Measurements from ENCODE around the gene DSG1.
"Not testable (repeated sequence)": the region's sequence is repeated elsewhere in the genome, so short reads cannot be mapped to it uniquely, and the experiment has no call there.

Gene DSG1

GRCh38 chr18:31317860-31318259 is at the start of gene DSG1:
Gene DSG1, plus strand, starts transcription at chr18:31318160. Its CDS starts 141 bp downstream, at chr18:31318301.
- DNase-seq: no peak

GRCh38 chr18:31268985-31269406 is 49.0 kb upstream of the DSG1 start:
- DNase-seq: no peak

GRCh38 chr18:31269566-31269965 is 48.4 kb upstream of the DSG1 start:
- no peak for DNase-seq

GRCh38 chr18:31270578-31270977 is 47.4 kb upstream of the DSG1 start:
- no peak for DNase-seq

GRCh38 chr18:31273812-31274527 is 44.0 kb upstream of the DSG1 start:
- no peak for DNase-seq

GRCh38 chr18:31274931-31275330 is 43.0 kb upstream of the DSG1 start:
- no peak for DNase-seq

- DNase-seq: no peak
Measured at GRCh38 chr18:31275722-31276463, 42.1 kb upstream of the DSG1 start.

- DNase-seq: no peak
Measured at GRCh38 chr18:31278609-31279071, 39.3 kb upstream of the DSG1 start.

- no peak for DNase-seq
Measured at GRCh38 chr18:31280502-31280901, 37.5 kb upstream of the DSG1 start.

- DNase-seq: no peak
Measured at GRCh38 chr18:31281437-31281836, 36.5 kb upstream of the DSG1 start.

GRCh38 chr18:31289446-31289845 is 28.5 kb upstream of the DSG1 start:
- not testable (repeated sequence) for DNase-seq

GRCh38 chr18:31291688-31292087 is 26.3 kb upstream of the DSG1 start:
- no peak for DNase-seq

GRCh38 chr18:31294199-31294747 is 23.7 kb upstream of the DSG1 start:
- DNase-seq: no peak

- no peak for DNase-seq
Measured at GRCh38 chr18:31297248-31297647, 20.7 kb upstream of the DSG1 start.

- no peak for DNase-seq
Measured at GRCh38 chr18:31301201-31301655, 16.7 kb upstream of the DSG1 start.

- DNase-seq: no peak
Measured at GRCh38 chr18:31302991-31303390, 15.0 kb upstream of the DSG1 start.

- no peak for DNase-seq
Measured at GRCh38 chr18:31303771-31304170, 14.2 kb upstream of the DSG1 start.

GRCh38 chr18:31309115-31309514 is 8.8 kb upstream of the DSG1 start:
- DNase-seq: no peak

- no peak for DNase-seq
Measured at GRCh38 chr18:31316974-31317373, 986 bp upstream of the DSG1 start.

GRCh38 chr18:31321719-31322118 is 3.8 kb downstream of the DSG1 start:
- DNase-seq: no peak

- no peak for DNase-seq
Measured at GRCh38 chr18:31325051-31325450, 7.1 kb downstream of the DSG1 start.

GRCh38 chr18:31329787-31330438 is 12.0 kb downstream of the DSG1 start:
- DNase-seq: no peak

GRCh38 chr18:31343454-31343853 is 25.5 kb downstream of the DSG1 start:
- DNase-seq: no peak

All from NCI-H2107 (cell line).